UCSD-AML1 (cell line): ENCODE measurements around the gene MRTO4.
"Not testable (repeated sequence)": the region's sequence is repeated elsewhere in the genome, so short reads cannot be mapped to it uniquely, and the experiment has no call there.

Experiments
- DNase-seq: peaks from one replicate; lab custom pipeline; 2025; ENCODE audit not compliant: unreplicated experiment; lab: John Stamatoyannopoulos, UW

The MRTO4 gene

DNA sequence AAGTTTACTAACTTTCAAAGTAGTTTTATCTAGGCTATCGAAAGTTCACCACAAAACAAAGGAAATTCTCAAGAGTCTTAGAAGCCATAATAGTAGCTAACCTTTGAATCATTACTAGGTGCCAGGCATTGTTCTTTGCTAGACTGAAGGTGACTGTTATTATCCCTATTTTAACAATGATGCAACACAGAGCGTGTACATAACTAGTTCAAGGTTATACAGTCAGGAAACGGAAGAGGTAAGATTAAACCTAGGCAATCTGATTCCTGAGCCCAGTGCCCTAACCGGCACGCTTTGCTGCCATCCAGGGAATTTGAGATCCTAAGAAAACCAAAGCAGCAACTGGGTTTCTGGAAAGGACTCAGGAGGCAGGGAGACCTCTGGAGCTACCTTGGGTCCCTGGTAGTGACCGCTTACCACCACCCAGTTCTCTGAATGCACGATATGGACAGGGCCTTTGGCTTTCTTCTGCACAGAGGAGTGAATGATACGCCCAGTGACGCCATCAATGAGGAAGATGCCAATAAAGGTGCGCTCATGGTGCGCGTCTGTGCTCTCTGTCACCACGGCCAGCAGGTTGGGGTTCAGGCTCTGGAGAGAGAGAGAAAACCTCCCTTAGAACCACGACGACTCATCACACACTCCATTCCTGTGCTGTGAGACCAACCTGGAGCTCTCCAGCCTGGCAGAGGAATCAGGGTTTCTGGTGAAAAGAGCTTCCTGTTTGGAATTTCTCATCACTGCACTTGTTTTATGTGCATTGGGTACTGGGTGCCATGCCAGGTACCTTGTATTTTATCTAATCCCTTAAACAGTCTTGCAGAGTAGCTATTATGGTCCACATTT, 28.4 kb upstream of the MRTO4 start:
- no peak for DNase-seq

DNA sequence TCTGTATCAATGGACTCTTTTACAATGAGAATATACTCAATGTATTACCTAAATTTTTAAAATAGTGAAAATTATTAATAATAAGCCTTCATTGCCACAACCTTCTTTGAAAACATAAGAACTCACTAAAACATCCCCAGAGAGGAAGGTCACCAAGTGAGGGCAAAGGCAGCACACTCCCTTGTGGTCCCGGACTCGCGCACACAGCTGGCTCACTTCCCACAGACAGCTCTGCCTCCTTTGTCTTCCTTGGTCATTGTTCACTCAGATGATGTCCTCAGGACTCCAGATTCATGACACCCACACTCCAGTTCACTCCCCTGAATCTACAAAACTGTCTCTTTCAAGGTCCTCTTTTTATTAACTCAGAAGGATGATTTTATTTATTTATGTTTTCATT, 22.4 kb upstream of the MRTO4 start:
- DNase-seq = no peak

DNA sequence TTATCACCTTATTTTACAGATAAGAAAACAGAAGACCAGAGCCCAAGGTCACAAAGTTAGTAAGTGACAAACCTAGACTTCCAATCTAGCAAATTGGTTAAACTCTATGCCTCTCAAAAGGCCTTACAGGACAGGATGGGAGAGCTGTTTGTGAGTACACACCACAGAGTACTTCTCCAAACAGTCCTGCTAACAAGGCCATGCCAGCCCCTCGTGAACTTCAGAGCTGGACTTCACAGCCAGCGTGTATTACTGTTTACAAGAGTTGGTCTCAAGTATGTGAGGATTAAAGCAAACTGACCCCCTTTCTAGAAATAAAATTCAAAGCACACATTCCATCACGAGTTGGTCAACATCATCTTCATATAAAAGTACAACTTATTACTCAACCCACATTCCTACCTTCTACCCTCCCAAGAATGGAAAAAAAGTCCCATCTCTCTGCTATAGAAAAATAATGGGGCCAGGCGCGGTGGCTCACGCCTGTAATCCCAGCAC, 21.7 kb upstream of the MRTO4 start:
- no peak for DNase-seq

DNA sequence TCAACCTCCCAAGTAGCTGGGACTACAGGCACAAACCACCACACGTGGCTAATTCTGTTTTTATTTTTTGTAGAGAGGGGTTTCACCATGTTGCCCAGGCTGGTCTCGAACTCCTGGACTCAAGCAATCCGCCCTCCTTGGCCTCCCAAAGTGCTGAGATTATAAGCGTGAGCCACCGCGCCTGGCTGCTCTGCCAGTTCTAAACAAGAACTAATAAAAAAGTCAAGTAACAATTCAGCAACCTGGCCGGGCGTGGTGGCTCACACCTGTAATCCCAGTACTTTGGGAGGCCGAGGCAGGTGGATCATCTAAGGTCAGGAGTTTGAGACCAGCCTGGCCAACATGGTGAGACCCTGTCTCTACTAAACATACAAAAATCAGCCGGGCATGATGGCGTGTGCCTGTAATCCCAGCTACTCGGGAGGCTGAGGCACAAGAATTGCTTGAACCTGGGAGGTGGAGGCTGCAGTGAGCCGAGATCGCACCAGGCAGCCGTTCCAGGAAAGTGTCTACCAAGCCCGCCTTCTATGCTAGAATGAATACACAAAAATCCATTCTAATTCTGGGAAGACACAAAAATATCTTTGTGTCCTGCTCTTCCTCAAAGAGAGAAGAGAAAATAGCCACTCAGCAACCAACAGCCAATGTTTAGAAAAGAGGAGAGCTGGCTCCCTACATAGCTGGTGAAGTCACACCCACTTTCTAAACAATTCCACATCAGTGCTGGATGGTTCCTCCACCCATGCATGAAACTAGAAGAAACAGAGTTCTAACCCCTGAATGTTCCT, 19.7 kb upstream of the MRTO4 start:
- not testable (repeated sequence) for DNase-seq

DNA sequence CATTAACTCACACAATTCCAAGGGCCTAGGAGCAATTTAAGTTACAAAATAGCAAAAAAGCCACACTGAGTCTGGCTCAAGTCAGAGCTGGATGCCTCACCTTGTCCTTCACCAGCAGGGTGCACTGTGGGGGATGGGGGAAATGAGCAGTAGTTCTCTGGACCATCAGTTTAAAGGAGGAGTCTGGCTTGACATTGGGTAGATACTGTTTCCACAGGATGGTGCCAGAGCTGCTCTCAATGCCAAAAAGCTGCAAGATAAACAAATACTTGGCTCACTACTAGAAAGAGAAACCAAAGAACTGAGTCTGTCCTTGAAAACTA, 19.1 kb upstream of the MRTO4 start:
- no peak for DNase-seq

DNA sequence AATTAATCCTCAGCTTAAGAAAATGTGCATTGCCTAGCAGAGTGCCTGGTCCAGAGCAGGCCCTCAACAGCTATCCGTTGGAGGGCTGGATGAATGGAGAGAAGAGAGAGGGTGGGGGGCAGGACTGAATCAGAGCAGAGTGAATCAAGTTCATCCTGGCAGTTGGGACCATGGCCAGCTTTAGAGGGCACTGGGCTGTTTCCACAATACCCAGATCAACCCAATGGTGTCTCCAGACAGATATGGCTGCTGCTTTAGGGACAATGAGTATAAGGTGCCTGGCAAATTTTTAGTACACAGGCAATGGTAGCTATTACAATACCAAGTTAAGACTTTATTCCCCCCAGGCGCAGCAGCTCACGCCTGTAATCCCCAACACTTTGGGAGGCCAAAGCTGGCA, 17.4 kb upstream of the MRTO4 start:
- no peak for DNase-seq

DNA sequence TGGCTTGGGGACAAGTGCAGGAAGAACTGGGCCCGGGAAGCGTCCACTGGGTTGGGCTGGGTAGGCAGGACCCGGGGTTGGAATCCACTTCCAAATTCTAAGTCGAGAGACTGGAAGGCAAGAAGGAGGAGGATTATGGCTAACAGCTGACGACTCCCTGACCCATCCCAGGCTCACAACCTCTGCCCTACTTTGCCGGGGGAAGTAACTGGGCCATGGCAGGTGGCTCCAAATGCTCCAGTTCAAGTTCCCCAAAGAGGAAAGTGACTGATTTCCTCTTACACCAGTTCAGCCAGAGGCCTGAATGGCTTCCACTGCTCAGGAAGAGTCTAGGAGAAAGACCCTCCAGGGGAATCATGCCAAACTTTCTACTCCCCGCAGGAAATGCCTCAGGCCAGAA, 11.7 kb upstream of the MRTO4 start:
- no peak for DNase-seq

DNA sequence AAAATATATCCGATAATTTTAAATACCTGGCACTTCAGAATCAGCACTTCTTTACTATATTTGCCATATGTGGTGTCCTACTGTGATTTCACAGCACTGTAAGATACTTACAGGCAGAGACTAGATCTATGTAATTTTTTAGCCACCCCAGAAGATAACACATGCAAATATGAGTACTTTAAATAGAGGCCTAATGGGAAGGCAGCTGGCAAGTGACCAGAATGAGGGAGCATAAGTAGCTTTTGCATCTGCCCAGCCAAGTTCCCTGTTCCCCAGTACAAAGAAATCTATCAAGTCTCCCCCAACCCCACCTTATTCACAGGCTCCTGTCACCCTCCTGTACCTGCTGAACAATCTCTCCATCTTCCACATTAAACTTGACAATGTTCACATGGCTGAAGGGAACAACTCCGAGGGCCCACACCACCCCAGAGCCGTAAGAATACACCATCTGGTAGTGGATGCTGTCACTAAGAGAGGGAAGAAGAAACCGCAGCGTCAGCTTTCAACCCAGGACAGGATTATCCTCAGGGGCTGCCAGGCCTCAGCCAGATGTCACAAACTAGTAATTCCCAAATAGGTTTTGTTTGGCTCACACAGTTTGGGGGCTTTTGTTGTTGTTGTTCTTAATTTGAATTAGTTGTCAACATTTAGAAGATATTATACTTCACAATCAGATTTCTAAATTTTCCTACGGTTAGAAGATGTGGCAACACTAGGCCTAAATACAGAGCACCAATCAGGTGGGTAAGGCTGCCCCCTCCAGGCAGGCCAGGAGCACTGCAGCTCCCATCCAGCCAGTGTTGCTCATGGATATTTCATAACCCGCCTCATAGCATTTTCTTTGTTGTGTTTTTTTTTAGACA, 10.7 kb upstream of the MRTO4 start:
- peak; percentile 44 for DNase-seq

DNA sequence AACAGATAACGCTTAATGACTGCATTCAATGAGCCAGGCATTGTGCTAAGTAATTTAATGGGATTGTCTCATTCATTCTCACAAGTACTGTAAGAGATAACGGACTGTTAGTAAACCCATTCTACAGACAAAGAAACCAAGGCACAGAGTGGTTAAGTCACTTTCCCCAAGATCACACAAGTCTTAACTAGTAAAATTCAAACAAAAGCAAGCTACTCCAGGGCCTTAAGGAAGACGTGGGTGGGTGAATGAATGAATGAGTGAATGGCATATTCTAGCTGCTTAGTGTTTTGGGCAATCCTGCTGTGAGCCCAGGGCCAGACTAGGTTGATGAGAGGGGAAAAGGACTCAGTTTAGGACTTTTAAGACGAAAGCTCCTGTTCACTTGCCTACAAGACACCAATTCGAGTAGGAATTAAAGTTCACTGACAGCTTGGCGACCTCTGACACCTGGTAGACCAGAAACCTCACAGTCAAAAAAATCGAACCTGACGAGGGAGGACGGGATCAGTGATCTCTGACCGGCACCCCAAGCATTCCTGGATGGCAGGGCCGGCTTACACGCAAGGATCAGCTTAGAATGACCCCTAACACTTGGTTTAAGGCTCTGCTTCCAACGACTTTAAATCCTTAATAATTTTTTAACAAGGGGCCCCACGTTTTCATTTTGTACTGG, 838 bp upstream of the MRTO4 start:
- no peak for DNase-seq

DNA sequence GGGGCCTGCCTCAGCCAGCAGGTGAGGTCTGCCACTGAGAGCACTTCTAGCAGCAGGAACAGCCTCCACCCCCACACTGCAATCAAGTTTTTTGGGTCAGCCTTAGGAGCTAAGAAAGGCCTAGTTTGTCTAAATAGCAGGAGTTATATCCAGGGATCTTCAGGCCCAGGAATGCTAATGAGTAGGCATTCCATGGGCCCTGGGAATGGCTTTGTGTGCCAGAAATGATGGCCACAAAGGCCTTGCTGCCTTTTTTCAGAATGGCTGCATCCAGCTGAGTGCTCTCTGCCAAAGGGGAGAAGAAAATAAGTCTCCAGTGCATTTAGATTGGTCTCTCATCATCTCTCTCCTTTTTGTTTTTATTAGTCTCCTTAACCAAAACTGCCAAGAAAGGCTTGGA, 2.8 kb downstream of the MRTO4 start:
- no peak for DNase-seq

DNA sequence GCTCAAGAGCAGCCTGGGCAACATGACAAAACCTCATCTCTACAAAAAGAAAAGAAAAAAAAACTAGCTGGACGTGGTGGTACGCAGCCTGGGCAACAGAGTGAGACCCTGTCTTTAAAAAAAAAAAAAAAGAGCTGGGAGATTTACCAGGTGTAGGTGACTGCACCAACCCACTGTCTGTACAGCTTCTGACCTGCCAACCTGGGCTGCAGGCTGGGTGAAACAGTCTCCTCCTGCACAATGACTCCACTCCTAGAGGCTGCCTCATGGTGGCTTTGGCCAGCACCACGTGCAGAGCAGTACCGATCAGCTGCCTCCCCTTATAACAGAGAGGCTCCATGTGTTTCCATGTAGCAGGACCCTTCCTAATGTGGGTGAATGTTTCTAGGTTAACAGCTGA, 3.7 kb downstream of the MRTO4 start:
- DNase-seq = no peak

DNA sequence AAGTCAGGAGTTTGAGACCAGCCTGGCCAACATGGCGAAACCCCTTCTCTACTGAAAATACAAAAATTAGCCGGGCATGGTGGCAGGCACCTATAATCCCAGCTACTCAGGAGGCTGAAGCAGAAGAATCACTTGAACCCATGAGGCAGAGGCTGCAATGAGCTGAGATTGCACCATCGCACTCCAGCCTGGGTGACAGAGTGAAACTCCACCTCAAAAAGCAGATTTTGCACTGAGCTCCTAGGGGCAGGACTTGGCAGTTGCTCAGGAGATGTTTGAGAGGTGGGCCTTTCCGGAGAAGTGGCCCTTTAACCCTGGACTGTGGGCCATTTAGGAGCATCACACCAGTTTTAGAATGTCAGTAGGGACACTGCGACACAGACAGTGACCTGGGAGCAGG, 4.7 kb downstream of the MRTO4 start:
- DNase-seq = not testable (repeated sequence)

DNA sequence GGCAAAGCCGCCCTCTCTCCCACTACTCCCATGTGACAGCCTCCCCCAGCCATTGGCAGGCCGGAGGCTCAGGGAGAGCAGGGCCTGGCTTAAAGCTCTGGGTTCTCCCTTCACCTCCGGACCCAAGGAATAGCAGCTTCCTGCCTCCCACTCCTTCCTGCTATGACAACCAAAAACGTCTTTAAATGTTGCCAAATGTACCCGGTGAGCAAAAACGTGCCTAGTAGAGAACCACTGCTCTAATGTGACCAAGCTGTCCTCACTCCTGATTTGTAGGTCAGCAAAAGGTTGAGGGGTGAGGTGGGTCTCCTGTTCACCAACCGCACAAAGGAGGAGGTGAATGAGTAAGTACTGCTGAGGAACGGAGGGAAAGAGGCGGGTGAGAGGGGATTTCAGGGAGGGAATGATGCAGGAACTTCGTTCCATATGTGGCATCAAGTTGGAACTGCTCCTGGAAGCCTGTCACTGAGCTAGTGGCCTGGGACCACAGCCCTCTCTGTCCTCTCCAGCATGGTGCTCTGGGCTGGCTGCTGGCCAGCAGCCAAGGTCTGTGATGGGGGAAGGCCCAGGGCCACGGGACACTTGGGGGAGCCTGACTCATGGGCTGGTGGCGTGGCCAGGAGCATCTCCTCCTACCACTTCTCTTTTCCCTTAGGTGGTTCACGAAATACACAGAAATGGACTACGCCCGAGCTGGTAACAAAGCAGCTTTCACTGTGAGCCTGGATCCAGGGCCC, 5.7 kb downstream of the MRTO4 start:
- no peak for DNase-seq

DNA sequence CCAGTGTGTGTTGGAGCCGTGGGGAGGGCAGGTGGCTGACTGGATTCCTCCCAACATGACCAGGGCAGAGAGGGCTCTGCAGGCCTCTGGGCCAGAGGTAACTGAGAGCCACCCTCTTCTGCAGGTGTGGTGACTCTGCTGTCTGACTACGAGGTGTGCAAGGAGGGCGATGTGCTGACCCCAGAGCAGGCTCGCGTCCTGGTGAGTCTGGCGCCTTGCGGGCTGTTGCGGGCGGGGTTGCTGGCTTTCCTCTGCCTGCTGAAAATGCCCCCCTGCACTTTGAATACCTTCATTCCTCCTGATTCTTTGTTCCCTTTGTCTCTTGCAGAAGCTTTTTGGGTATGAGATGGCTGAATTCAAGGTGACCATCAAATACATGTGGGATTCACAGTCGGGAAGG, 6.7 kb downstream of the MRTO4 start:
- no peak for DNase-seq

DNA sequence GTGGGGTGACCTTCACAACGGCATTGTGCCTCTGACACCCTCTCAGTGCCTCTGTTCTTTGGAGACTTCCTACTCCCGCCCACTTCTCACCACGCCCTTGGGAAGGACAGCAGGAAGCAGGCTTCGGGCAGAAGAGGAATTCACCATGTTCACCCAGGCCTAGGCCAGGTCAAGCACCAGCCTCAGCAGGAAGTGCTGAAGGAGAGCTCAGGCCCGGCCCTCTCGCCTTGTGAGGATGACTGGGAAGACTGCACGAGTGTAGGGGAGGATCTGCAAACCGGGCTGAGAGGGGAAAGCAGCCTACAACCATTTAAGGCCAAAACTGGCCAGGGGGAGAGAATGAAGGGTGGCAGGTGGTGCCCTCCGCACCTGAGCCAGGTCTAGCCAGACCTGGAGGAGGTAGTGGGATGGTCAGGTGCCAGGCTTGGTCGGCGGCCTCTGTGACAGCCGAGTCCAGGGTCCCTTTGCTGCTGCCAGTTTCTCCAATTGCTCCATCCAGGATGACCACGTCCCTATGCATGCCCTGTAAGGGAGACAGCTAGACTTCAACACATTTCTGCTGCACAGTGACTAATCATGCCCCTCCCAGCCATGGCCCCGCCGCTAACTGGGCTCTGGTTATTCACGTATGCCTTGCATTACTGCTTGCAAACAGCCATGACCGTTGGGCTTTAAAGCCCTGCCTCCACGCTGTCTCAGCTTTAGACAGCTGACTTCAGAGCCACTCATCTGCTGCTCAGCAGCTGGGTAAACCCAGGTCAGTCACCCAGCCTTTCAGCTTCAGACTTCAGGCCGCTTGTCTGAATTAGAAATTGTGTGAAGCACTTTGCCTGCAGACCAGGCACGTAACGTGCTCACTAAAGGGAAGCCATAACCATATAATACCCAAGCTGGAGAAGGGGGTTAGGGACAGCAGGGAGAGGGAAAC, 8.9 kb downstream of the MRTO4 start:
- no peak for DNase-seq

DNA sequence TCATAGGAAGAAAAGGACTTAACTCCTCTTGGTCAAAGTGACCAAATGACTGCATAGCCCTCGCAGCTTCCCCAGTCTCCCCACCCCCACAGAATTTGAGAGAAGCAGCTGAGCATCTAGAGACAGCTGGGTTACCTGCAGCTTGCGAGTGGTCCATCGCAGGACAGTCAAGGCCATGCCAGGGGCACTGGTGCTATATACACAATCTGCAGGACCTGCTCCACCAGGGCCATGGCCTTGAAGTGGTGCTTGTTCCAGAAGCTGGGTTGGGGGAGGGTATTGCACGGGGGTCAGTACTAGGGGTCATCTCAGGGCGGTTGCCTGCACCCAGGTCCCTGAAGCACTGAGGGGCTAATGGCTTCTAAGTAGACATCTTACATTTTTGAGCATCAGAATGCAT, 10.4 kb downstream of the MRTO4 start:
- no peak for DNase-seq

DNA sequence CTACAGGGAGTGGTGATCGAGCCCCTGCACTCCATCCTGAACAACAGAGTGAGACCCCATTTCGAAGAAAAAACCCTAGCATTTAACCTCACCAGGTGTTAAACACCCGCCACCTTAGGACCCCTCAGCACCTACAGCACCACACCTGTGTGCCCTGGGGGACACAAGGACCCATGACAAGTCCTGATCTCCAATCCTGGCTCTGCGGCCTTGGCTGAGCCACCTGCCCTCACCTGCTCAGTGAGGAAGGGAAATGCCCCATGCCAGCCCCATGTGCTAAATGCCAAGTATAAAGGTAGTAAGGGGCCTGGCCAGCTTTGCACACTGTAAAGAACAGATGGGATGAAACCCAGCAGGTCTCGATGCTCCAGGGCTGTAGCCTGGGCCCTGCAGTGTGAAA, 11.1 kb downstream of the MRTO4 start:
- no peak for DNase-seq

DNA sequence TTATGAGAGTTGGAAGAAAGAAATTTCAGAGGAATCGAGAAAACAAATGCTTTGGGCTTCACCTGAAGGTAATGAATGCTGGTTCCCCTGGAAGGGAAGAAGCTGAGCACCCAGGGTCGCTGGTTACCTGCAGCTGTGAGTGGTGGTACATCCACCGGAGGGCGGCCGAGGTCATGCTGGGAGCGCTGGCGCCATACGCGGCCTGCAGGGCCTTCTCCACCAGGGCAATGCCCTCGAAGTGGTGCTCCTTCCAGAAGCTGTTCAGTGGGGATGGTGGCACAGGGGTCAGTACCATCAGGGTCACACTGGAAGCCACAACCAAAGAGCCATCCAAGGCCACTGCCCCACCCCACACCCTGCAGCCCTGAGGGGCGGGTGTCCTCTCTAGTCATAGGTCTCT, 16.8 kb downstream of the MRTO4 start:
- no peak for DNase-seq
